ENCODE measurements around the gene WNT9A. TPM values are rescaled to one million over a fixed set of nuclear protein-coding genes. Genes with fewer than 3 reads are reported as not detected.

WNT9A gene
- total and polyA plus RNA-seq, 12 donors: 0.18 to 2.9 (median 1.0) TPM

- DNase-seq: peak in 5 of 7 donors; percentile 12 to 55 (median 35)
- Histone ChIP-seq H3K4me1 (replicated peaks in 1 of 2) (peaks cover 0 to 8% of the 10 kb centered on the region in 2 donors), H3K9me3 (replicated peaks in 1 of 3) (no peaks in the 10 kb centered on the region), H3K36me3 (replicated peaks in 1 of 2) (no peaks in the 10 kb centered on the region), H3K27ac (peak overlapping the region in 3 of 5 donors; percentile 63 to 90 (median 64)), H3K27me3 (peaks cover 6% of the 10 kb centered on the region), H3K4me3 (peak overlapping the region in 1 of 4 donors; percentile 60)
- WGBS, 4 donors: 2 to 8% (median 5%) methylated on average over 4 to 29 of the region's 30 CpGs
- TF ChIP-seq CTCF (IDR thresholded peaks at IDR 0.05): no peak
- no peak for TF ChIP-seq POLR2A (IDR thresholded peaks at IDR 0.05)
- intact Hi-C loops (cut with DNase I): no loop called here
Observed at GRCh38 chr1:227886993-227887696, 60.6 kb downstream of the WNT9A start.

GRCh38 chr1:227886503-227886961 lies 61.2 kb downstream of the WNT9A start:
- peak in 4 of 7 donors; percentile 6 to 38 (median 14) for DNase-seq
- H3K9me3 ChIP-seq (replicated peaks in 1 of 3): no peaks in the 10 kb centered on the region
- no peaks in the 10 kb centered on the region for H3K36me3 ChIP-seq (replicated peaks in 1 of 2)
- H3K27me3 ChIP-seq: peaks cover 6% of the 10 kb centered on the region
- TF ChIP-seq POLR2A (IDR thresholded peaks at IDR 0.05): no peak
- TF ChIP-seq CTCF (IDR thresholded peaks at IDR 0.05): no peak
- H3K4me3 ChIP-seq: peak overlapping the region in 1 of 4 donors; percentile 60
- H3K4me1 ChIP-seq (replicated peaks in 1 of 2): peaks cover 0 to 8% of the 10 kb centered on the region in 2 donors
- intact Hi-C loops (cut with DNase I): no loop called here
- WGBS, 4 donors: 22 to 47% (median 33%) methylated on average over 4 to 18 of the region's 18 CpGs
- peak overlapping the region in 3 of 5 donors; percentile 63 to 90 (median 64) for H3K27ac ChIP-seq

GRCh38 chr1:227885648-227886502 lies 61.9 kb downstream of the WNT9A start:
- DNase-seq: peak in 6 of 7 donors; percentile 42 to 71 (median 65)
- WGBS, 4 donors: 48 to 50% (median 49%) methylated on average over 6 to 14 of the region's 14 CpGs
- intact Hi-C loops (cut with DNase I): no loop called here
- Histone ChIP-seq H3K27ac (peak overlapping the region in 1 of 5 donors; percentile 90), H3K4me1 (replicated peaks in 1 of 2) (peaks cover 0 to 8% of the 10 kb centered on the region in 2 donors), H3K27me3 (peaks cover 6% of the 10 kb centered on the region), H3K36me3 (replicated peaks in 1 of 2) (no peaks in the 10 kb centered on the region), H3K9me3 (replicated peaks in 1 of 3) (no peaks in the 10 kb centered on the region), H3K4me3 (no peak overlapping the region)
- TF ChIP-seq CTCF (IDR thresholded peaks at IDR 0.05) (no peak), POLR2A (IDR thresholded peaks at IDR 0.05) (no peak)

GRCh38 chr1:227885135-227885647 lies 62.5 kb downstream of the WNT9A start:
- H3K27ac ChIP-seq: peak overlapping the region in 1 of 5 donors; percentile 90
- intact Hi-C loops (cut with DNase I): no loop called here

More at GRCh38 chr1:227885135-227885647, 62.5 kb downstream of the WNT9A start:
- no peak overlapping the region for H3K4me3 ChIP-seq
- H3K27me3 ChIP-seq: peaks cover 6% of the 10 kb centered on the region
- no peaks in the 10 kb centered on the region for H3K36me3 ChIP-seq (replicated peaks in 1 of 2)
- H3K9me3 ChIP-seq (replicated peaks in 1 of 3): no peaks in the 10 kb centered on the region
- DNase-seq: peak in 4 of 7 donors; percentile 4 to 36 (median 14)
- no peak for TF ChIP-seq CTCF (IDR thresholded peaks at IDR 0.05)
- no peak for TF ChIP-seq POLR2A (IDR thresholded peaks at IDR 0.05)
- WGBS, 4 donors: 85 to 100% (median 88%) methylated on average over 1 to 8 of the region's 8 CpGs
- peaks cover 0 to 8% of the 10 kb centered on the region in 2 donors for H3K4me1 ChIP-seq (replicated peaks in 1 of 2)
